HepG2 (cell line): Measurements from ENCODE around the gene TSPYL4. TPM values are rescaled to one million over a fixed set of nuclear protein-coding genes. Genes with fewer than 3 reads are reported as not detected.

Source experiments
- ATAC-seq: fragments of 200-7000 bp; cut with Tn5 transposase; 3 replicates; pipeline ENCODE4 v1.9.1; 2020; ENCODE audit warnings: mild to moderate bottlenecking, moderate library complexity
- BruUV-seq: library from RNA; stranded (reverse); fragments of 400-500 nt; replicated peaks from 2 replicates; lab custom pipeline; 2021; lab: Mats Ljungman, UMichigan
- CTCF ChIA-PET: fragments of 300-600 bp; formaldehyde crosslinking; extraction: SDS; loops from one replicate; lab custom pipeline; 2021; ENCODE audit warnings: low total read pairs, inconsistent platforms, low intra/inter-chr PET ratio; lab: Yijun Ruan, JAX
- POLR2A ChIA-PET: fragments of 350-600 bp; sonication (Branson Sonifier 250); formaldehyde crosslinking; loops from one replicate; lab custom pipeline; 2020; ENCODE audit warnings: antibody characterized with exemption, inconsistent platforms; lab: Yijun Ruan, JAX
- DNase-seq: peaks from one replicate; pipeline ENCODE4 v3.0.0-alpha.2; 2015; ENCODE audit warnings: low spot score
- FAIRE-seq: peaks from 3 replicates; lab custom pipeline; 2011; peaks lifted over from hg19 to GRCh38; lab: Jason Lieb, UNC
- H2AFZ ChIP-seq: one replicate; pipeline ENCODE4 v1.6.1; 2011; ENCODE audit warnings: low read length, inconsistent platforms
- H3K27ac ChIP-seq: fragments of 300-600 bp; 3 replicates; pipeline ENCODE4 v1.8.0; 2011; ENCODE audit warnings: mixed run types, mild to moderate bottlenecking, mixed read lengths, low read length, inconsistent platforms; ENCODE audit not compliant: insufficient read depth; ENCODE audit errors: extremely low read length
- H3K27me3 ChIP-seq, 2 experiments: fragments of 200-600 bp in 1 of 2; 2 replicates in 1 of 2; 3 replicates in 1 of 2; pipeline versions ENCODE4 v1.6.0 to v1.8.0; 2011; ENCODE audit warnings: low read length in 2 of 2, mild to moderate bottlenecking in 2 of 2, moderate library complexity in 2 of 2, inconsistent platforms in 1 of 2; ENCODE audit not compliant: insufficient read depth in 2 of 2, control insufficient read depth in 1 of 2
- H3K36me3 ChIP-seq, 2 experiments: fragments of 200-600 bp in 1 of 2; replicated peaks in 1 of 2; 2 replicates in 1 of 2; 3 replicates in 1 of 2; pipeline versions ENCODE4 v1.5.1 to v1.8.0; 2011; ENCODE audit warnings: low read length in 2 of 2, inconsistent platforms in 1 of 2; ENCODE audit not compliant: insufficient read depth in 2 of 2, control insufficient read depth in 1 of 2
- H3K4me1 ChIP-seq: 2 replicates; pipeline ENCODE4 v1.5.1; 2012; ENCODE audit warnings: low read length, inconsistent platforms; ENCODE audit not compliant: insufficient read depth
- H3K4me2 ChIP-seq: 2 replicates; pipeline ENCODE4 v1.6.0; 2011; ENCODE audit warnings: low read depth, low read length, inconsistent platforms
- H3K4me3 ChIP-seq, 3 experiments: fragments of 200-600 bp in 1 of 3; sonication (generic), shearing (Covaris generic) in 1 of 3; replicated peaks in 1 of 3; 2 replicates each; pipeline ENCODE4 v1.5.1; 2011 to 2016; ENCODE audit warnings: low read length in 3 of 3, inconsistent platforms in 2 of 3, low read depth in 2 of 3, mild to moderate bottlenecking in 2 of 3, control low read depth in 1 of 3, mixed read lengths in 1 of 3; ENCODE audit not compliant: insufficient read depth in 1 of 3
- H3K79me2 ChIP-seq: one replicate; pipeline ENCODE4 v1.6.1; 2011; ENCODE audit warnings: low read length, inconsistent platforms; ENCODE audit not compliant: insufficient read depth
- H3K9ac ChIP-seq: 2 replicates; pipeline ENCODE4 v1.6.0; 2011; ENCODE audit warnings: mild to moderate bottlenecking, low read depth, low read length, inconsistent platforms; ENCODE audit not compliant: insufficient read depth
- H3K9me3 ChIP-seq: 2 replicates; pipeline ENCODE4 v1.5.1; 2012; ENCODE audit warnings: mild to moderate bottlenecking, low read length
- H4K20me1 ChIP-seq: 2 replicates; pipeline ENCODE4 v1.6.0; 2011; ENCODE audit warnings: inconsistent platforms, mild to moderate bottlenecking, low read length, moderate library complexity; ENCODE audit not compliant: insufficient read depth
- MBD4 ChIP-seq: IDR thresholded peaks from 2 replicates; pipeline ENCODE4 v1.6.1; 2012; ENCODE audit warnings: low read length, inconsistent platforms, borderline replicate concordance
- MEIS2 ChIP-seq: sonication (generic); formaldehyde crosslinking; IDR thresholded peaks from 2 replicates; pipeline ENCODE4 v1.9.0; 2021; ENCODE audit warnings: mild to moderate bottlenecking, missing genetic modification reagents
- SETDB1 ChIP-seq: sonication (generic); formaldehyde crosslinking; IDR thresholded peaks from 2 replicates; pipeline ENCODE4 v1.5.1; 2020; ENCODE audit warnings: missing genetic modification reagents, mild to moderate bottlenecking, borderline replicate concordance
- ZNF709 ChIP-seq: sonication (generic); formaldehyde crosslinking; IDR thresholded peaks from 2 replicates; pipeline ENCODE4 v1.5.0; 2020; ENCODE audit warnings: mild to moderate bottlenecking, missing genetic modification reagents
- ZNF777 ChIP-seq: sonication (generic); formaldehyde crosslinking; IDR thresholded peaks from 2 replicates; pipeline ENCODE4 v1.4.0; 2020; ENCODE audit warnings: missing genetic modification reagents
- ZNF781 ChIP-seq: sonication (generic); formaldehyde crosslinking; IDR thresholded peaks from 2 replicates; pipeline ENCODE4 v1.5.1; 2020; ENCODE audit warnings: borderline replicate concordance, mild to moderate bottlenecking, missing genetic modification reagents; ENCODE audit errors: not compliant biosample characterization
- ZZZ3 ChIP-seq: sonication (generic); formaldehyde crosslinking; IDR thresholded peaks from 2 replicates; pipeline ENCODE4 v1.4.0; 2020; ENCODE audit warnings: missing genetic modification reagents, mild to moderate bottlenecking, borderline replicate concordance
- in situ Hi-C: cut with HindIII; loops from 2 replicates; pipeline ENCODE4 v1.10.0; 2017; ENCODE audit warnings: low pct_unique_long_range_greater_than_20kb; ENCODE audit not compliant: extremely low pct_ligation_motif_present
- intact Hi-C: fragments of 100-400 bp; cut with micrococcal nuclease; formaldehyde crosslinking; loops from one replicate; pipeline ENCODE4 v1.10.0; 2022; ENCODE audit not compliant: unreplicated experiment
- polyA plus RNA-seq, 8 experiments: library from polyadenylated mRNA; depleted of rRNA in 3 of 8; stranded (reverse) in 7 of 8; unstranded in 1 of 8; fragments of >200 nt; fragmentation: Illumina TruSeq in 4 of 8; extraction: Trizol in 4 of 8; gene quantifications; 2 replicates each; pipeline versions ENCODE4 v1.2.1 to v1.2.3, GENCODE V29; 2011 to 2016; ENCODE audit warnings: low read depth in 4 of 8, missing spikeins in 1 of 8, mixed read lengths in 1 of 8; ENCODE audit not compliant: insufficient read depth in 1 of 8
- total RNA-seq, 5 experiments: library from RNA; depleted of rRNA; stranded (reverse); fragments of >200 nt; fragmentation: Illumina TruSeq; extraction: Trizol; gene quantifications; 2 replicates each; pipeline ENCODE4 v1.2.3, GENCODE V29; 2016; ENCODE audit warnings: low read depth in 1 of 5
- TF ChIP-seq, protein P1 (sequence below): sonication (generic); formaldehyde crosslinking; IDR thresholded peaks from 2 replicates; pipeline ENCODE4 v1.5.1; 2020; ENCODE audit warnings: mild to moderate bottlenecking, missing genetic modification reagents
- TF ChIP-seq, protein P2 (sequence below): IDR thresholded peaks from 2 replicates; pipeline ENCODE4 v1.6.1; 2012; ENCODE audit warnings: inconsistent platforms
- TF ChIP-seq, protein P3 (sequence below): sonication (generic); formaldehyde crosslinking; IDR thresholded peaks from 2 replicates; pipeline ENCODE4 v1.8.0; 2022; ENCODE audit warnings: mild to moderate bottlenecking, missing genetic modification reagents, moderate library complexity

TSPYL4 gene
- total and polyA plus RNA-seq, 2 of the 13 experiments (the other 11 are each of a cell fraction or from before 2014, with no cell fraction given): 18.0 to 19.7 TPM

DNA sequence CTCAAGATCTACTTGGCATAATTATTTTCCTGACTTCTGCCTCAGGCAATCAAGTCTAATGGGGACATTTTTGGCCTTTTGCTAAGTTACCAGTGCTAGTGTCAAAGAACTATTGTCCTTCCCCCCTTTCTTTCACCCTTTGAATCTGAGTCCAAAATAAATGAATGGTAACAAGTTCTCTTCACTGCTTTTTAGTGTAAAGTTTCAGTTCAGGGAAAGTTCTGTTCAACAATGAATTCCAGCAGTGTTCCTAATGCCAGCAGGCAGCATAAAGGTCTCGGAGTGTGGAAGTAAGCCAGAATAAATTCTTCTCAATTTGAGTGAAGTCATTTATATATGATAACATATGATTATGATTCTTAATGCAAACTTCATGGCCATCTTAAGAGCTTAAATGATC, 46.7 kb upstream of the TSPYL4 start (continued):
- TF ChIP-seq, protein P1, sequence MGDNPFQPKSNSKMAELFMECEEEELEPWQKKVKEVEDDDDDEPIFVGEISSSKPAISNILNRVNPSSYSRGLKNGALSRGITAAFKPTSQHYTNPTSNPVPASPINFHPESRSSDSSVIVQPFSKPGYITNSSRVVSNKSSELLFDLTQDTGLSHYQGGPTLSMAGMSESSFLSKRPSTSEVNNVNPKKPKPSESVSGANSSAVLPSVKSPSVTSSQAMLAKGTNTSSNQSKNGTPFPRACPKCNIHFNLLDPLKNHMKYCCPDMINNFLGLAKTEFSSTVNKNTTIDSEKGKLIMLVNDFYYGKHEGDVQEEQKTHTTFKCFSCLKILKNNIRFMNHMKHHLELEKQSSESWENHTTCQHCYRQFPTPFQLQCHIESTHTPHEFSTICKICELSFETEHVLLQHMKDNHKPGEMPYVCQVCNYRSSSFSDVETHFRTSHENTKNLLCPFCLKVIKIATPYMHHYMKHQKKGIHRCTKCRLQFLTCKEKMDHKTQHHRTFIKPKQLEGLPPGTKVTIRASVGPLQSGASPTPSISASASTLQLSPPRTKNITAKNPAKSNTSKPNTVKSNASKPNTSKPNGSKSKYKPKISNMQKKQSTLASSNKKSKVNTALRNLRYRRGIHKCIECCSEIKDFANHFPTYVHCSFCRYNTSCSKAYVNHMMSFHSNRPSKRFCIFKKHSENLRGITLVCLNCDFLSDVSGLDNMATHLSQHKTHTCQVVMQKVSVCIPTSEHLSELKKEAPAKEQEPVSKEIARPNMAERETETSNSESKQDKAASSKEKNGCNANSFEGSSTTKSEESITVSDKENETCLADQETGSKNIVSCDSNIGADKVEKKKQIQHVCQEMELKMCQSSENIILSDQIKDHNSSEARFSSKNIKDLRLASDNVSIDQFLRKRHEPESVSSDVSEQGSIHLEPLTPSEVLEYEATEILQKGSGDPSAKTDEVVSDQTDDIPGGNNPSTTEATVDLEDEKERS (CRISPR knock-in tag): no peak
- TF ChIP-seq, protein P2, sequence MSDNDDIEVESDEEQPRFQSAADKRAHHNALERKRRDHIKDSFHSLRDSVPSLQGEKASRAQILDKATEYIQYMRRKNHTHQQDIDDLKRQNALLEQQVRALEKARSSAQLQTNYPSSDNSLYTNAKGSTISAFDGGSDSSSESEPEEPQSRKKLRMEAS: no peak
- no peak for TF ChIP-seq MEIS2
- TF ChIP-seq ZNF709: no peak
- no peak for TF ChIP-seq MBD4

DNA sequence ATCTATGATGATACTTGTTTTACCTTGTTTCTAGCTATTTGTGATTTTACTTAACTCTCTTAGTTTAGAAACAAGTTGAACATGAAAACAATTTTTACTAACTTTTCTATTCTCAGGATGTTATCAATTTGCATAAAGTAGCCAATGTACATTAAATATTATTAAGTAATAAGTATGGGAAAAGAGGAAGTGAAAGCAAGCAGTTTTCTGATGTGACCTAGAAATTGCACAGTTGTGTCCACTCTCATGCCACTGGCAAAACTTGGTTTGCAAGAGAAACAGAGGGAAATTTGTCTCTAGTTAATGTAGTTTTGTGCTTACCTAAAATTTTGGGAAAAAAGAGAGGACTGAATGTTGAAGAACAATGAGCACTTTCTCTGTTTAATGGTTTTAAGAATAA, 45.1 kb upstream of the TSPYL4 start:
- ATAC-seq: no peak
- in situ Hi-C loops: loop anchor here (25.0 kb wide), 1 partner anchor 363 kb away; the partner anchor contains the start of gene ZUP1
- intact Hi-C loops: no loop called here

More for the DNA sequence above, 45.1 kb upstream of the TSPYL4 start:
- DNase-seq (no peak), FAIRE-seq (no peak)
- Histone ChIP-seq H3K4me2 (no peak overlapping the region), H3K4me1 (no peaks in the 10 kb centered on the region), H3K27me3 (no peaks in the 10 kb centered on the region), H3K4me3 (no peak overlapping the region), H3K9ac (no peak overlapping the region), H4K20me1 (no peaks in the 10 kb centered on the region), H3K79me2 (no peaks in the 10 kb centered on the region), H3K9me3 (peaks cover 8% of the 10 kb centered on the region), H3K36me3 (no peaks in the 10 kb centered on the region), H2AFZ (no peak overlapping the region), H3K27ac (no peak overlapping the region)
- CTCF ChIA-PET: no interaction called here
- POLR2A ChIA-PET: no interaction called here
- no TSS peak for BruUV-seq
- no peak for TF ChIP-seq ZNF781 (CRISPR knock-in tag)
- no peak for TF ChIP-seq SETDB1 (CRISPR knock-in tag)
- no peak for TF ChIP-seq ZZZ3 (CRISPR knock-in tag)
- TF ChIP-seq, protein P3, sequence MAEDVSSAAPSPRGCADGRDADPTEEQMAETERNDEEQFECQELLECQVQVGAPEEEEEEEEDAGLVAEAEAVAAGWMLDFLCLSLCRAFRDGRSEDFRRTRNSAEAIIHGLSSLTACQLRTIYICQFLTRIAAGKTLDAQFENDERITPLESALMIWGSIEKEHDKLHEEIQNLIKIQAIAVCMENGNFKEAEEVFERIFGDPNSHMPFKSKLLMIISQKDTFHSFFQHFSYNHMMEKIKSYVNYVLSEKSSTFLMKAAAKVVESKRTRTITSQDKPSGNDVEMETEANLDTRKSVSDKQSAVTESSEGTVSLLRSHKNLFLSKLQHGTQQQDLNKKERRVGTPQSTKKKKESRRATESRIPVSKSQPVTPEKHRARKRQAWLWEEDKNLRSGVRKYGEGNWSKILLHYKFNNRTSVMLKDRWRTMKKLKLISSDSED (CRISPR knock-in tag): no peak
- no peak for TF ChIP-seq ZNF777 (CRISPR knock-in tag)
